ENCODE results near the gene SUN5.
"Not testable (repeated sequence)": the region's sequence is repeated elsewhere in the genome, so short reads cannot be mapped to it uniquely, and the experiment has no call there.

SUN5 gene

GRCh38 chr20:32980990-32981389, 23.2 kb downstream of the SUN5 start:
- Histone ChIP-seq H3K27ac (ENCODE audit: low read depth, low read length) (no peak overlapping the region), H3K9ac (ENCODE audit: low read length) (no peak overlapping the region), H3K4me1 (ENCODE audit: control insufficient read depth, insufficient read depth, low read length) (peaks cover 31% of the 10 kb centered on the region; the same call in 1 of the 2 replicates), H3K4me3 (ENCODE audit: low read depth, low read length) (no peak overlapping the region), H3K9me3 (ENCODE audit: control insufficient read depth, insufficient read depth, low read depth, low read length) (peaks cover 6% of the 10 kb centered on the region; the same call in 1 of the 2 replicates), H3K27me3 (ENCODE audit: control insufficient read depth, insufficient read depth, low read length) (no peaks in the 10 kb centered on the region), H3K36me3 (ENCODE audit: control insufficient read depth, insufficient read depth, low read length) (no peaks in the 10 kb centered on the region)

GRCh38 chr20:32980131-32980941, 23.9 kb downstream of the SUN5 start:
- peaks cover 6% of the 10 kb centered on the region; the same call in 1 of the 2 replicates for H3K9me3 ChIP-seq (ENCODE audit: control insufficient read depth, insufficient read depth, low read depth, low read length)
- H3K27ac ChIP-seq (ENCODE audit: low read depth, low read length), result no peak overlapping the region
- no peak overlapping the region for H3K4me3 ChIP-seq (ENCODE audit: low read depth, low read length)
- H3K27me3 ChIP-seq (ENCODE audit: control insufficient read depth, insufficient read depth, low read length), result no peaks in the 10 kb centered on the region
- H3K4me1 ChIP-seq (ENCODE audit: control insufficient read depth, insufficient read depth, low read length), result peaks cover 37% of the 10 kb centered on the region; the same call in 1 of the 2 replicates
- no peak overlapping the region for H3K9ac ChIP-seq (ENCODE audit: low read length)
- no peaks in the 10 kb centered on the region for H3K36me3 ChIP-seq (ENCODE audit: control insufficient read depth, insufficient read depth, low read length)

GRCh38 chr20:32979201-32979998, 24.8 kb downstream of the SUN5 start:
- Histone ChIP-seq H3K9ac (ENCODE audit: low read length) (no peak overlapping the region), H3K4me1 (ENCODE audit: control insufficient read depth, insufficient read depth, low read length) (peaks cover 39% of the 10 kb centered on the region), H3K36me3 (ENCODE audit: control insufficient read depth, insufficient read depth, low read length) (no peaks in the 10 kb centered on the region), H3K4me3 (ENCODE audit: low read depth, low read length) (no peak overlapping the region), H3K27ac (ENCODE audit: low read depth, low read length) (no peak overlapping the region), H3K27me3 (ENCODE audit: control insufficient read depth, insufficient read depth, low read length) (no peaks in the 10 kb centered on the region), H3K9me3 (ENCODE audit: control insufficient read depth, insufficient read depth, low read depth, low read length) (peaks cover 6% of the 10 kb centered on the region; the same call in 1 of the 2 replicates)

- peaks cover 43% of the 10 kb centered on the region for H3K4me1 ChIP-seq (ENCODE audit: control insufficient read depth, insufficient read depth, low read length)
- H3K4me3 ChIP-seq (ENCODE audit: low read depth, low read length), result no peak overlapping the region
- H3K27ac ChIP-seq (ENCODE audit: low read depth, low read length), result no peak overlapping the region
- no peaks in the 10 kb centered on the region for H3K27me3 ChIP-seq (ENCODE audit: control insufficient read depth, insufficient read depth, low read length)
- H3K36me3 ChIP-seq (ENCODE audit: control insufficient read depth, insufficient read depth, low read length), result no peaks in the 10 kb centered on the region
- H3K9ac ChIP-seq (ENCODE audit: low read length), result no peak overlapping the region
- peaks cover 6% of the 10 kb centered on the region; the same call in 1 of the 2 replicates for H3K9me3 ChIP-seq (ENCODE audit: control insufficient read depth, insufficient read depth, low read depth, low read length)
Observed at GRCh38 chr20:32978009-32978335, 26.3 kb downstream of the SUN5 start.

- Histone ChIP-seq H3K27ac (ENCODE audit: low read depth, low read length) (no peak overlapping the region; the same call in 1 of the 2 replicates), H3K4me1 (ENCODE audit: control insufficient read depth, insufficient read depth, low read length) (peaks cover 49% of the 10 kb centered on the region), H3K36me3 (ENCODE audit: control insufficient read depth, insufficient read depth, low read length) (no peaks in the 10 kb centered on the region), H3K9ac (ENCODE audit: low read length) (peak overlapping the region; percentile 31), H3K27me3 (ENCODE audit: control insufficient read depth, insufficient read depth, low read length) (no peaks in the 10 kb centered on the region), H3K4me3 (ENCODE audit: low read depth, low read length) (no peak overlapping the region), H3K9me3 (ENCODE audit: control insufficient read depth, insufficient read depth, low read depth, low read length) (peaks cover 6% of the 10 kb centered on the region; the same call in 1 of the 2 replicates)
Observed at GRCh38 chr20:32977281-32978008, 26.8 kb downstream of the SUN5 start.

GRCh38 chr20:32976746-32977145, 27.5 kb downstream of the SUN5 start:
- Histone ChIP-seq H3K4me1 (ENCODE audit: control insufficient read depth, insufficient read depth, low read length) (peaks cover 56% of the 10 kb centered on the region), H3K27me3 (ENCODE audit: control insufficient read depth, insufficient read depth, low read length) (no peaks in the 10 kb centered on the region), H3K4me3 (ENCODE audit: low read depth, low read length) (no peak overlapping the region), H3K9me3 (ENCODE audit: control insufficient read depth, insufficient read depth, low read depth, low read length) (peaks cover 6% of the 10 kb centered on the region; the same call in 1 of the 2 replicates), H3K9ac (ENCODE audit: low read length) (peak overlapping the region; percentile 31), H3K27ac (ENCODE audit: low read depth, low read length) (no peak overlapping the region; the same call in 1 of the 2 replicates), H3K36me3 (ENCODE audit: control insufficient read depth, insufficient read depth, low read length) (no peaks in the 10 kb centered on the region)

GRCh38 chr20:32975698-32976674, 28.2 kb downstream of the SUN5 start:
- Histone ChIP-seq H3K9ac (ENCODE audit: low read length) (peak overlapping the region; percentile 64), H3K4me3 (ENCODE audit: low read depth, low read length) (no peak overlapping the region), H3K27me3 (ENCODE audit: control insufficient read depth, insufficient read depth, low read length) (no peaks in the 10 kb centered on the region), H3K36me3 (ENCODE audit: control insufficient read depth, insufficient read depth, low read length) (no peaks in the 10 kb centered on the region), H3K27ac (ENCODE audit: low read depth, low read length) (peak overlapping the region; percentile 62; the same call in 1 of the 2 replicates), H3K4me1 (ENCODE audit: control insufficient read depth, insufficient read depth, low read length) (peaks cover 63% of the 10 kb centered on the region), H3K9me3 (ENCODE audit: control insufficient read depth, insufficient read depth, low read depth, low read length) (peaks cover 6% of the 10 kb centered on the region; the same call in 1 of the 2 replicates)

- peaks cover 67% of the 10 kb centered on the region for H3K4me1 ChIP-seq (ENCODE audit: control insufficient read depth, insufficient read depth, low read length)
- H3K4me3 ChIP-seq (ENCODE audit: low read depth, low read length), result not testable (repeated sequence)
Observed at GRCh38 chr20:32975121-32975520, 29.1 kb downstream of the SUN5 start.

GRCh38 chr20:32974204-32975064, 29.8 kb downstream of the SUN5 start:
- H3K9ac ChIP-seq (ENCODE audit: low read length), result peak overlapping the region; percentile 86
- H3K27me3 ChIP-seq (ENCODE audit: control insufficient read depth, insufficient read depth, low read length); H3K9me3 ChIP-seq (ENCODE audit: control insufficient read depth, insufficient read depth, low read depth, low read length); H3K4me3 ChIP-seq (ENCODE audit: low read depth, low read length); H3K36me3 ChIP-seq (ENCODE audit: control insufficient read depth, insufficient read depth, low read length): not testable (repeated sequence)
- peak overlapping the region; percentile 94; the same call in 1 of the 2 replicates for H3K27ac ChIP-seq (ENCODE audit: low read depth, low read length)
- peaks cover 67% of the 10 kb centered on the region for H3K4me1 ChIP-seq (ENCODE audit: control insufficient read depth, insufficient read depth, low read length)

More at GRCh38 chr20:32975121-32975520, 29.1 kb downstream of the SUN5 start:
- not testable (repeated sequence) for H3K27me3 ChIP-seq (ENCODE audit: control insufficient read depth, insufficient read depth, low read length); H3K9me3 ChIP-seq (ENCODE audit: control insufficient read depth, insufficient read depth, low read depth, low read length); H3K36me3 ChIP-seq (ENCODE audit: control insufficient read depth, insufficient read depth, low read length)
- peak overlapping the region; percentile 62; the same call in 1 of the 2 replicates for H3K27ac ChIP-seq (ENCODE audit: low read depth, low read length)
- H3K9ac ChIP-seq (ENCODE audit: low read length), result peak overlapping the region; percentile 69

Data from HUES6 (cell line).